Measurements from ENCODE around the gene MAPK8IP2. TPM values are rescaled to one million over a fixed set of nuclear protein-coding genes. Genes with fewer than 3 reads are reported as not detected.

The MAPK8IP2 gene
- total and polyA plus RNA-seq, 2 of the 13 experiments (the other 11 are each of a cell fraction or from before 2014, with no cell fraction given): 1.3 to 2.6 TPM

- TF ChIP-seq ZXDC (CRISPR knock-in tag; IDR thresholded peaks at IDR 0.05) (no peak), POGZ (CRISPR knock-in tag; IDR thresholded peaks at IDR 0.05) (no peak), ZSCAN25 (CRISPR knock-in tag; IDR thresholded peaks at IDR 0.05) (no peak), CAMTA2 (CRISPR knock-in tag; IDR thresholded peaks at IDR 0.05; ENCODE audit: borderline replicate concordance) (no peak), ZIK1 (CRISPR knock-in tag; IDR thresholded peaks at IDR 0.05; ENCODE audit: borderline replicate concordance, low read depth) (no peak), MTF1 (CRISPR knock-in tag; IDR thresholded peaks at IDR 0.05) (no peak), ZNF256 (CRISPR knock-in tag; conservative IDR thresholded peaks at IDR 0.05) (no peak), KIAA2018 (CRISPR knock-in tag; IDR thresholded peaks at IDR 0.05; ENCODE audit: borderline replicate concordance) (no peak), RERE (CRISPR knock-in tag; IDR thresholded peaks at IDR 0.05; ENCODE audit: low read depth) (no peak), NFE2L2 (IDR thresholded peaks at IDR 0.05; ENCODE audit: low read length) (no peak), ZBTB37 (CRISPR knock-in tag; IDR thresholded peaks at IDR 0.05) (no peak)
Observed at GRCh38 chr22:50628543-50629134, 28.0 kb downstream of the MAPK8IP2 start (continued).
